OCI-LY7 (cell line): ENCODE data around the gene KDM4B. TPM values are rescaled to one million over a fixed set of nuclear protein-coding genes. Genes with fewer than 3 reads are reported as not detected.
"Not testable (repeated sequence)": the region's sequence is repeated elsewhere in the genome, so short reads cannot be mapped to it uniquely, and the experiment has no call there.

ENCODE experiments used
- BruUV-seq: library from RNA; stranded (reverse); fragments of 400-500 nt; replicated peaks from 2 replicates; lab custom pipeline; 2021; lab: Mats Ljungman, UMichigan
- CTCF ChIA-PET: fragments of 300-600 bp; sonication (Branson Sonifier 250); formaldehyde crosslinking; loops from one replicate; lab custom pipeline; 2022; ENCODE audit warnings: antibody characterized with exemption; ENCODE audit not compliant: unreplicated experiment; lab: Charles Lee
- POLR2A ChIA-PET: fragments of 300-600 bp; sonication (Branson Sonifier 250); formaldehyde crosslinking; loops from one replicate; lab custom pipeline; 2022; ENCODE audit warnings: antibody characterized with exemption; lab: Charles Lee
- DNase-seq: peaks from one replicate; pipeline ENCODE4 v3.0.0-alpha.2; 2015; ENCODE audit warnings: low spot score
- H2AFZ ChIP-seq: fragments of 200-600 bp; sonication (generic), shearing (Covaris generic); 2 replicates; pipeline ENCODE4 v1.6.1; 2014; ENCODE audit warnings: mild to moderate bottlenecking, antibody characterized with exemption, low read length, moderate library complexity
- H3K27ac ChIP-seq: fragments of 200-600 bp; sonication (generic); 2 replicates; pipeline ENCODE4 v1.5.1; 2014; ENCODE audit warnings: mixed run types, low read depth, mild to moderate bottlenecking, moderate library complexity, low read length, inconsistent platforms; ENCODE audit not compliant: poor library complexity, severe bottlenecking
- H3K36me3 ChIP-seq: fragments of 200-600 bp; sonication (generic); 2 replicates; pipeline ENCODE4 v1.6.1; 2014; ENCODE audit warnings: mild to moderate bottlenecking, antibody characterized with exemption, low read length, moderate library complexity, mixed read lengths; ENCODE audit not compliant: insufficient read depth
- H3K4me1 ChIP-seq: fragments of 200-600 bp; sonication (generic); 2 replicates; pipeline ENCODE4 v1.5.1; 2014; ENCODE audit warnings: mild to moderate bottlenecking, low read length; ENCODE audit not compliant: insufficient read depth, poor library complexity, severe bottlenecking
- H3K4me2 ChIP-seq: fragments of 200-600 bp; sonication (generic); 2 replicates; pipeline ENCODE4 v1.6.1; 2014; ENCODE audit warnings: mild to moderate bottlenecking, low read length
- H3K4me3 ChIP-seq: fragments of 200-600 bp; sonication (generic); 2 replicates; pipeline ENCODE4 v1.5.1; 2014; ENCODE audit warnings: mild to moderate bottlenecking, low read depth, low read length; ENCODE audit not compliant: poor library complexity, severe bottlenecking
- H3K79me2 ChIP-seq: fragments of 200-600 bp; sonication (generic); 2 replicates; pipeline ENCODE4 v1.6.1; 2016; ENCODE audit warnings: low read depth, mild to moderate bottlenecking, low read length, moderate library complexity, mixed read lengths; ENCODE audit not compliant: insufficient read depth
- H3K9me2 ChIP-seq: fragments of 200-600 bp; sonication (generic); 2 replicates; pipeline ENCODE4 v1.6.1; 2016; ENCODE audit warnings: mild to moderate bottlenecking, low read length, mixed read lengths; ENCODE audit not compliant: insufficient read depth
- H3K9me3 ChIP-seq: fragments of 200-600 bp; sonication (generic); 2 replicates; pipeline ENCODE4 v1.6.1; 2014; ENCODE audit warnings: mild to moderate bottlenecking, mixed run types, low read length, mixed read lengths
- H4K20me1 ChIP-seq: fragments of 200-600 bp; sonication (generic); 2 replicates; pipeline ENCODE4 v1.6.1; 2014; ENCODE audit warnings: mild to moderate bottlenecking, antibody characterized with exemption, low read length, moderate library complexity, mixed read lengths; ENCODE audit not compliant: insufficient read depth
- CTCF ChIP-seq: fragments of 200-600 bp; sonication (generic); conservative IDR thresholded peaks from 2 replicates; pipeline ENCODE4 v1.5.1; 2014; ENCODE audit warnings: mild to moderate bottlenecking, antibody characterized with exemption, low read length, moderate library complexity, mixed read lengths
- EZH2phosphoT487 ChIP-seq: fragments of 200-600 bp; sonication (generic); IDR thresholded peaks from 2 replicates; pipeline ENCODE4 v1.6.1; 2018; ENCODE audit warnings: low read depth, borderline replicate concordance, mild to moderate bottlenecking, mixed run types, antibody characterized with exemption, low read length, moderate library complexity, mixed read lengths
- intact Hi-C: fragments of 100-400 bp; cut with micrococcal nuclease; formaldehyde crosslinking; loops from one replicate; pipeline ENCODE4 v1.10.0; 2022; ENCODE audit not compliant: unreplicated experiment
- total RNA-seq, 2 experiments: library from RNA; depleted of rRNA in 1 of 2; stranded (reverse); fragments of >200 nt in 1 of 2; shearing (Covaris generic) in 1 of 2; gene quantifications; 2 replicates each; pipeline ENCODE4 v1.2.3, GENCODE V29; 2014 to 2022

The KDM4B gene
- total RNA-seq, 2 experiments from 2014 or later, result 24.3 to 44.2 TPM

DNA sequence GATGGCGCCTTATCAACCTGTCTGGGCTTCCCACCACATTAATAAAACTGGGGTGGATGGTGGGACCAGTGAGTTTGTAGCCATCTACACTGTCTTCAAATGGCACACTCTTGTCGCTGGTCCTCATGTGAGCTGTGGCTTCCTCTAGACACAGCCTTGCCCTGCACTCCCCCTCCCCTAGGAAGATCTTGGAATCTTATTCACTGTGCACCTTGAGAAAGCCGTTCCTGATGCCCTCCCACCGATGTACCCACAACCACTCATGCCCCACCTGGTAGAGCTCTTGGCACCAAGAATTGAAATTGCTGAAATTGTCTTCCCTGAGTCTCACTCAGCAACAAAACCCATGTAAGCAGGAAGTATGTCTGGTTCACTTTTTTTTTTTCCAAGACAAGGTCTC, 225.7 kb downstream of the KDM4B start:
- Histone ChIP-seq H3K4me3 (no peak overlapping the region), H3K4me2 (no peak overlapping the region), H2AFZ (no peak overlapping the region), H3K36me3 (no peaks in the 10 kb centered on the region), H3K79me2 (no peaks in the 10 kb centered on the region), H3K9me3 (no peaks in the 10 kb centered on the region), H3K9me2 (no peaks in the 10 kb centered on the region), H3K27ac (no peak overlapping the region), H3K4me1 (no peaks in the 10 kb centered on the region), H4K20me1 (no peaks in the 10 kb centered on the region)
- TF ChIP-seq CTCF (no peak), EZH2phosphoT487 (no peak)
- no peak for DNase-seq
- no TSS peak for BruUV-seq
- ChIA-PET CTCF (no interaction called here), POLR2A (no interaction called here)
- intact Hi-C loops, result no loop called here

DNA sequence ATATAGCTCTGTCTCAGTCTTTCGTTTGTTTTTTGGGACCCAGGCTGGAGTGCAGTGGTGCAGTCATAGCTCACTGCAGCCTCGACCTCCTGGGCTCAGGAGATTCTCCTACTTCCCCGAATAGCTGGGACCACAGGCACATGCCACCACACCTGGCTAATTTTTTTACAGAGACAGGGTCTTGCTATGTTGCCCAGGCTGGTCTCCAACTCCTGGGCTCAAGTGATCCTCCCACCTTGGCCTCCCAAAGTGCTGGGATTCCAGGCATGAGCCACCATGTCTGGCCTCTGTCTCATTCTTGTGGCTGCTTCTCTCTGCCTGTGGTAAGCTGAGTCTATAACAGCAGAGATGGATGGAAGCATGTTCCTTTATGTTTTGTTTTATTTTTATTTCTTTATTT, 226.7 kb downstream of the KDM4B start:
- H3K4me2 ChIP-seq, H3K4me1 ChIP-seq, DNase-seq, H3K9me3 ChIP-seq, BruUV-seq, H3K27ac ChIP-seq, H2AFZ ChIP-seq, POLR2A ChIA-PET, H3K79me2 ChIP-seq, H3K4me3 ChIP-seq, CTCF ChIA-PET, intact Hi-C loops, H3K9me2 ChIP-seq, H4K20me1 ChIP-seq, H3K36me3 ChIP-seq: not testable (repeated sequence)

DNA sequence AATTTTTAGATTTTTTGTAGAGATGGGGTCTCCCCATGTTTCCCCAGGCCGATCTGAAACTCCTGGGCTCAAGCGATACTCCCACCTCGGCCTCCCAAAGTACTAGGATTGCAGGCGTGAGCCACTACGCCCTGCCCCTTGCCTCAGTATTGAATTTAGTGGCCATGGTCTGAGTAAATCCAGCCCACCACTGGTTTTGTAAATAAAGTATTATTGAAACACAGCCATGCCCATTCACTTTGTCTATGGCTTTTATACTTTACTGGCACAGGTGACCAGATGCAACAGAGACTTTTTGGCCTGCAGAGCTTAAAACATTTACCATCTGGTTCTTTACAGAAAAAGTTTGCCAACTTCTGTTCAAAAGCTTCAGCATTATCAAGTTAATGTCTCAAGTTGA, 227.9 kb downstream of the KDM4B start:
- no peaks in the 10 kb centered on the region for H4K20me1 ChIP-seq
- ChIA-PET POLR2A (no interaction called here), CTCF (no interaction called here)
- no peak overlapping the region for H2AFZ ChIP-seq
- H3K4me1 ChIP-seq, result no peaks in the 10 kb centered on the region
- no peak overlapping the region for H3K4me3 ChIP-seq
- no TSS peak for BruUV-seq
- no peaks in the 10 kb centered on the region for H3K36me3 ChIP-seq
- intact Hi-C loops, result no loop called here
- no peak overlapping the region for H3K4me2 ChIP-seq
- no peaks in the 10 kb centered on the region for H3K9me2 ChIP-seq
- no peaks in the 10 kb centered on the region for H3K79me2 ChIP-seq
- no peak for TF ChIP-seq CTCF
- TF ChIP-seq EZH2phosphoT487, result no peak
- no peak overlapping the region for H3K27ac ChIP-seq
- DNase-seq, result no peak
- H3K9me3 ChIP-seq, result peaks cover 11% of the 10 kb centered on the region
